NCI-H748 treated with DMSO at 0.1 percent for 48 hours (cell line): ENCODE data around the gene TNNI3.
"Not testable (repeated sequence)": the region's sequence is repeated elsewhere in the genome, so short reads cannot be mapped to it uniquely, and the experiment has no call there.

ENCODE experiments used
- DNase-seq: peaks from one replicate; lab custom pipeline; 2025; lab: John Stamatoyannopoulos, UW

Gene TNNI3

GRCh38 chr19:55173186-55173713 is 15.7 kb upstream of the TNNI3 start:
- DNase-seq, result no peak

- no peak for DNase-seq
These were observed 15.2 kb upstream of the TNNI3 start for GRCh38 chr19:55172741-55173140.

GRCh38 chr19:55172318-55172717 is 14.8 kb upstream of the TNNI3 start:
- DNase-seq, result not testable (repeated sequence)

- DNase-seq, result no peak
These were observed 13.9 kb upstream of the TNNI3 start for GRCh38 chr19:55171440-55171839.

- no peak for DNase-seq
These were observed 11.6 kb upstream of the TNNI3 start for GRCh38 chr19:55169136-55169535.

- DNase-seq, result peak; percentile 99
These were observed 9.2 kb upstream of the TNNI3 start, which contains the start of gene DNAAF3 for GRCh38 chr19:55166530-55167268. TSS of gene DNAAF3 (minus strand) at chr19:55166613. CDS start at chr19:55166413, 200 bp downstream.

GRCh38 chr19:55165952-55166529 is 8.5 kb upstream of the TNNI3 start:
- DNase-seq, result peak; percentile 83

GRCh38 chr19:55161571-55162322 is 4.2 kb upstream of the TNNI3 start:
- no peak for DNase-seq

GRCh38 chr19:55160986-55161365 is 3.4 kb upstream of the TNNI3 start:
- DNase-seq, result no peak

- DNase-seq, result peak; percentile 96
These were observed 2.8 kb upstream of the TNNI3 start for GRCh38 chr19:55160128-55160985.

- no peak for DNase-seq
These were observed 1.6 kb upstream of the TNNI3 start for GRCh38 chr19:55158848-55159749.

- no peak for DNase-seq
These were observed 891 bp upstream of the TNNI3 start for GRCh38 chr19:55158423-55158822.

- DNase-seq, result peak; percentile 96
These were observed 1.1 kb downstream of the TNNI3 start for GRCh38 chr19:55156202-55157063.

GRCh38 chr19:55155784-55156183 is 1.7 kb downstream of the TNNI3 start:
- DNase-seq, result not testable (repeated sequence)

GRCh38 chr19:55153652-55154264 is 3.8 kb downstream of the TNNI3 start:
- no peak for DNase-seq

- no peak for DNase-seq
These were observed 5.5 kb downstream of the TNNI3 start for GRCh38 chr19:55152017-55152416.

- DNase-seq, result no peak
These were observed 8.2 kb downstream of the TNNI3 start, which contains the start of gene TNNT1 for GRCh38 chr19:55149078-55150003. TSS of gene TNNT1 (minus strand) at chr19:55149206. CDS start at chr19:55147157, 2,049 bp downstream.
